Karpas-422 (cell line): ENCODE data around the gene TNNI3K. TPM values are rescaled to one million over a fixed set of nuclear protein-coding genes. Genes with fewer than 3 reads are reported as not detected.

ENCODE experiments used
- DNase-seq: peaks from one replicate; pipeline ENCODE4 v3.0.0-alpha.2; 2015
- H2AFZ ChIP-seq: fragments of 200-600 bp; sonication (generic); 2 replicates; pipeline ENCODE4 v1.6.1; 2014; ENCODE audit warnings: antibody characterized with exemption, low read length, mixed read lengths
- H3K27ac ChIP-seq: fragments of 200-600 bp; sonication (generic); 2 replicates; pipeline ENCODE4 v1.5.1; 2014; ENCODE audit warnings: mild to moderate bottlenecking, low read length, moderate library complexity
- H3K27me3 ChIP-seq: fragments of 200-600 bp; sonication (generic); 2 replicates; pipeline ENCODE4 v1.6.1; 2014; ENCODE audit warnings: low read length, mixed read lengths
- H3K36me3 ChIP-seq: fragments of 200-600 bp; sonication (generic); 2 replicates; pipeline ENCODE4 v1.6.1; 2014; ENCODE audit warnings: low read length, mixed read lengths; ENCODE audit not compliant: insufficient read depth
- H3K4me1 ChIP-seq: fragments of 200-600 bp; sonication (generic); 2 replicates; pipeline ENCODE4 v1.6.1; 2014; ENCODE audit warnings: mild to moderate bottlenecking, low read length, mixed read lengths
- H3K4me2 ChIP-seq: fragments of 200-600 bp; sonication (generic); 2 replicates; pipeline ENCODE4 v1.6.1; 2014; ENCODE audit warnings: low read length, low read depth, mild to moderate bottlenecking; ENCODE audit not compliant: poor library complexity, severe bottlenecking
- H3K4me3 ChIP-seq: fragments of 200-600 bp; sonication (generic); 2 replicates; pipeline ENCODE4 v1.5.1; 2014; ENCODE audit warnings: mild to moderate bottlenecking, antibody characterized with exemption, low read length, mixed read lengths
- H3K79me2 ChIP-seq: fragments of 200-600 bp; sonication (generic); 2 replicates; pipeline ENCODE4 v1.6.1; 2014; ENCODE audit warnings: mild to moderate bottlenecking, low read length, mixed read lengths
- H3K9ac ChIP-seq: fragments of 200-600 bp; sonication (generic); 2 replicates; pipeline ENCODE4 v1.6.0; 2014; ENCODE audit warnings: low read length
- H3K9me2 ChIP-seq: fragments of 200-600 bp; sonication (generic), shearing (Covaris generic); replicated peaks from 2 replicates; pipeline ENCODE4 v1.6.0; 2014; ENCODE audit warnings: mild to moderate bottlenecking, low read length, moderate library complexity; ENCODE audit not compliant: insufficient read depth
- H3K9me3 ChIP-seq: fragments of 300-700, 200-600 bp; sonication (generic); 2 replicates; pipeline ENCODE4 v1.6.1; 2014; ENCODE audit warnings: low read length, mixed read lengths
- H4K20me1 ChIP-seq: fragments of 200-600 bp; sonication (generic); 2 replicates; pipeline ENCODE4 v1.6.1; 2014; ENCODE audit warnings: mild to moderate bottlenecking, antibody characterized with exemption, low read length, low read depth; ENCODE audit not compliant: insufficient read depth
- total RNA-seq: library from RNA; depleted of rRNA; stranded (reverse); fragments of >200 nt; shearing (Covaris generic); gene quantifications from 2 replicates; pipeline ENCODE4 v1.2.3, GENCODE V29; 2014; ENCODE audit warnings: low replicate concordance

Gene TNNI3K
- total RNA-seq, 1 experiment from 2014 or later, result 0.48 TPM

GRCh38 chr1:74517599-74518051 is 282.4 kb downstream of the TNNI3K start:
- Histone ChIP-seq H3K9ac (no peak overlapping the region), H2AFZ (no peak overlapping the region), H3K27ac (peak overlapping the region; percentile 58), H3K4me1 (peaks cover 53% of the 10 kb centered on the region), H4K20me1 (no peaks in the 10 kb centered on the region), H3K79me2 (no peaks in the 10 kb centered on the region), H3K9me3 (no peaks in the 10 kb centered on the region), H3K4me3 (no peak overlapping the region; the same call in 1 of the 2 replicates), H3K4me2 (peak overlapping the region; percentile 32), H3K9me2 (no peaks in the 10 kb centered on the region), H3K36me3 (no peaks in the 10 kb centered on the region), H3K27me3 (no peaks in the 10 kb centered on the region)
- peak; percentile 59 for DNase-seq

GRCh38 chr1:74522148-74522547 is 287.0 kb downstream of the TNNI3K start:
- no peaks in the 10 kb centered on the region for H3K79me2 ChIP-seq
- peaks cover 32% of the 10 kb centered on the region for H3K4me1 ChIP-seq
- no peak overlapping the region for H2AFZ ChIP-seq
- no peak overlapping the region for H3K4me2 ChIP-seq
- no peaks in the 10 kb centered on the region for H3K27me3 ChIP-seq
- H4K20me1 ChIP-seq, result no peaks in the 10 kb centered on the region
- H3K4me3 ChIP-seq, result no peak overlapping the region
- no peak for DNase-seq
- H3K36me3 ChIP-seq, result no peaks in the 10 kb centered on the region
- H3K9ac ChIP-seq, result no peak overlapping the region
- H3K27ac ChIP-seq, result no peak overlapping the region
- no peaks in the 10 kb centered on the region for H3K9me3 ChIP-seq
- H3K9me2 ChIP-seq, result no peaks in the 10 kb centered on the region

- no peak for DNase-seq
- Histone ChIP-seq H3K4me2 (peak overlapping the region; percentile 38), H3K9ac (no peak overlapping the region), H3K36me3 (no peaks in the 10 kb centered on the region), H2AFZ (no peak overlapping the region; the same call in 1 of the 2 replicates), H3K27ac (no peak overlapping the region), H3K4me3 (no peak overlapping the region), H3K79me2 (no peaks in the 10 kb centered on the region), H3K4me1 (peaks cover 19% of the 10 kb centered on the region), H3K27me3 (no peaks in the 10 kb centered on the region), H3K9me2 (no peaks in the 10 kb centered on the region), H3K9me3 (no peaks in the 10 kb centered on the region), H4K20me1 (no peaks in the 10 kb centered on the region)
These were observed 288.8 kb downstream of the TNNI3K start for GRCh38 chr1:74523873-74524480.

GRCh38 chr1:74526708-74527107 is 291.5 kb downstream of the TNNI3K start:
- no peaks in the 10 kb centered on the region for H3K9me2 ChIP-seq

GRCh38 chr1:74528123-74528522 is 292.9 kb downstream of the TNNI3K start:
- Histone ChIP-seq H3K9me2 (no peaks in the 10 kb centered on the region), H4K20me1 (no peaks in the 10 kb centered on the region), H3K4me3 (no peak overlapping the region), H3K36me3 (no peaks in the 10 kb centered on the region), H3K9ac (no peak overlapping the region), H3K4me1 (peaks cover 19% of the 10 kb centered on the region), H3K4me2 (no peak overlapping the region), H3K27me3 (no peaks in the 10 kb centered on the region), H2AFZ (no peak overlapping the region), H3K79me2 (no peaks in the 10 kb centered on the region), H3K27ac (no peak overlapping the region), H3K9me3 (no peaks in the 10 kb centered on the region)
- DNase-seq, result no peak

More at GRCh38 chr1:74526708-74527107, 291.5 kb downstream of the TNNI3K start:
- peaks cover 24% of the 10 kb centered on the region for H3K4me1 ChIP-seq
- H3K9me3 ChIP-seq, result no peaks in the 10 kb centered on the region
- no peaks in the 10 kb centered on the region for H3K36me3 ChIP-seq
- H3K4me2 ChIP-seq, result no peak overlapping the region
- H4K20me1 ChIP-seq, result no peaks in the 10 kb centered on the region
- no peak overlapping the region for H3K9ac ChIP-seq
- no peak overlapping the region for H3K4me3 ChIP-seq
- no peak overlapping the region for H3K27ac ChIP-seq
- H3K27me3 ChIP-seq, result no peaks in the 10 kb centered on the region
- H2AFZ ChIP-seq, result no peak overlapping the region
- no peak for DNase-seq
- no peaks in the 10 kb centered on the region for H3K79me2 ChIP-seq

- no peak for DNase-seq
- Histone ChIP-seq H3K4me3 (no peak overlapping the region), H3K9ac (no peak overlapping the region), H3K4me2 (no peak overlapping the region), H3K27me3 (no peaks in the 10 kb centered on the region), H3K79me2 (no peaks in the 10 kb centered on the region), H3K4me1 (peaks cover 5% of the 10 kb centered on the region; the same call in 1 of the 2 replicates), H3K27ac (no peak overlapping the region), H2AFZ (no peak overlapping the region), H3K9me3 (no peaks in the 10 kb centered on the region), H4K20me1 (no peaks in the 10 kb centered on the region), H3K9me2 (no peaks in the 10 kb centered on the region), H3K36me3 (no peaks in the 10 kb centered on the region)
These were observed 295.7 kb downstream of the TNNI3K start for GRCh38 chr1:74530892-74531291.

GRCh38 chr1:74531796-74532195 is 296.6 kb downstream of the TNNI3K start:
- Histone ChIP-seq H3K36me3 (no peaks in the 10 kb centered on the region), H3K27me3 (no peaks in the 10 kb centered on the region), H3K4me1 (peaks cover 5% of the 10 kb centered on the region; the same call in 1 of the 2 replicates)

GRCh38 chr1:74534241-74534640 is 299.1 kb downstream of the TNNI3K start:
- no peak overlapping the region for H3K4me3 ChIP-seq
- no peak for DNase-seq
- H3K36me3 ChIP-seq, result no peaks in the 10 kb centered on the region
- no peaks in the 10 kb centered on the region for H3K9me3 ChIP-seq
- no peak overlapping the region for H3K9ac ChIP-seq
- H3K4me1 ChIP-seq, result peaks cover 5% of the 10 kb centered on the region; the same call in 1 of the 2 replicates
- H2AFZ ChIP-seq, result no peak overlapping the region
- no peaks in the 10 kb centered on the region for H3K79me2 ChIP-seq
- no peaks in the 10 kb centered on the region; the same call in 1 of the 2 replicates for H3K9me2 ChIP-seq
- no peak overlapping the region for H3K27ac ChIP-seq
- no peaks in the 10 kb centered on the region for H4K20me1 ChIP-seq
- no peaks in the 10 kb centered on the region for H3K27me3 ChIP-seq
- no peak overlapping the region for H3K4me2 ChIP-seq

More at GRCh38 chr1:74531796-74532195, 296.6 kb downstream of the TNNI3K start:
- H3K79me2 ChIP-seq, result no peaks in the 10 kb centered on the region
- H3K4me3 ChIP-seq, result no peak overlapping the region
- no peaks in the 10 kb centered on the region for H3K9me2 ChIP-seq
- H2AFZ ChIP-seq, result no peak overlapping the region
- no peak overlapping the region for H3K27ac ChIP-seq
- no peaks in the 10 kb centered on the region for H4K20me1 ChIP-seq
- H3K9me3 ChIP-seq, result no peaks in the 10 kb centered on the region
- H3K9ac ChIP-seq, result no peak overlapping the region
- DNase-seq, result no peak
- no peak overlapping the region for H3K4me2 ChIP-seq
